Neuron (in vitro differentiated cells): ENCODE measurements around the gene ICE2.

ENCODE experiments used
- H2AFZ ChIP-seq: one replicate; pipeline ENCODE4 v1.6.1; 2013; ENCODE audit warnings: low read depth, mild to moderate bottlenecking, inconsistent platforms, low read length, moderate library complexity
- H3K27me3 ChIP-seq: one replicate; pipeline ENCODE4 v1.6.1; 2013; ENCODE audit warnings: low read length; ENCODE audit not compliant: insufficient read depth
- H3K36me3 ChIP-seq: one replicate; pipeline ENCODE4 v1.6.1; 2013; ENCODE audit warnings: low read length; ENCODE audit not compliant: insufficient read depth
- H3K4me1 ChIP-seq: one replicate; pipeline ENCODE4 v1.6.1; 2013; ENCODE audit warnings: low read length; ENCODE audit not compliant: insufficient read depth
- H3K4me3 ChIP-seq: 2 replicates; pipeline ENCODE4 v1.5.1; 2013; ENCODE audit warnings: mild to moderate bottlenecking, low read length, moderate library complexity
- H3K9me3 ChIP-seq: one replicate; pipeline ENCODE4 v1.6.1; 2013; ENCODE audit warnings: low read length

ICE2 gene, protein sequence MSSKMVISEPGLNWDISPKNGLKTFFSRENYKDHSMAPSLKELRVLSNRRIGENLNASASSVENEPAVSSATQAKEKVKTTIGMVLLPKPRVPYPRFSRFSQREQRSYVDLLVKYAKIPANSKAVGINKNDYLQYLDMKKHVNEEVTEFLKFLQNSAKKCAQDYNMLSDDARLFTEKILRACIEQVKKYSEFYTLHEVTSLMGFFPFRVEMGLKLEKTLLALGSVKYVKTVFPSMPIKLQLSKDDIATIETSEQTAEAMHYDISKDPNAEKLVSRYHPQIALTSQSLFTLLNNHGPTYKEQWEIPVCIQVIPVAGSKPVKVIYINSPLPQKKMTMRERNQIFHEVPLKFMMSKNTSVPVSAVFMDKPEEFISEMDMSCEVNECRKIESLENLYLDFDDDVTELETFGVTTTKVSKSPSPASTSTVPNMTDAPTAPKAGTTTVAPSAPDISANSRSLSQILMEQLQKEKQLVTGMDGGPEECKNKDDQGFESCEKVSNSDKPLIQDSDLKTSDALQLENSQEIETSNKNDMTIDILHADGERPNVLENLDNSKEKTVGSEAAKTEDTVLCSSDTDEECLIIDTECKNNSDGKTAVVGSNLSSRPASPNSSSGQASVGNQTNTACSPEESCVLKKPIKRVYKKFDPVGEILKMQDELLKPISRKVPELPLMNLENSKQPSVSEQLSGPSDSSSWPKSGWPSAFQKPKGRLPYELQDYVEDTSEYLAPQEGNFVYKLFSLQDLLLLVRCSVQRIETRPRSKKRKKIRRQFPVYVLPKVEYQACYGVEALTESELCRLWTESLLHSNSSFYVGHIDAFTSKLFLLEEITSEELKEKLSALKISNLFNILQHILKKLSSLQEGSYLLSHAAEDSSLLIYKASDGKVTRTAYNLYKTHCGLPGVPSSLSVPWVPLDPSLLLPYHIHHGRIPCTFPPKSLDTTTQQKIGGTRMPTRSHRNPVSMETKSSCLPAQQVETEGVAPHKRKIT

DNA sequence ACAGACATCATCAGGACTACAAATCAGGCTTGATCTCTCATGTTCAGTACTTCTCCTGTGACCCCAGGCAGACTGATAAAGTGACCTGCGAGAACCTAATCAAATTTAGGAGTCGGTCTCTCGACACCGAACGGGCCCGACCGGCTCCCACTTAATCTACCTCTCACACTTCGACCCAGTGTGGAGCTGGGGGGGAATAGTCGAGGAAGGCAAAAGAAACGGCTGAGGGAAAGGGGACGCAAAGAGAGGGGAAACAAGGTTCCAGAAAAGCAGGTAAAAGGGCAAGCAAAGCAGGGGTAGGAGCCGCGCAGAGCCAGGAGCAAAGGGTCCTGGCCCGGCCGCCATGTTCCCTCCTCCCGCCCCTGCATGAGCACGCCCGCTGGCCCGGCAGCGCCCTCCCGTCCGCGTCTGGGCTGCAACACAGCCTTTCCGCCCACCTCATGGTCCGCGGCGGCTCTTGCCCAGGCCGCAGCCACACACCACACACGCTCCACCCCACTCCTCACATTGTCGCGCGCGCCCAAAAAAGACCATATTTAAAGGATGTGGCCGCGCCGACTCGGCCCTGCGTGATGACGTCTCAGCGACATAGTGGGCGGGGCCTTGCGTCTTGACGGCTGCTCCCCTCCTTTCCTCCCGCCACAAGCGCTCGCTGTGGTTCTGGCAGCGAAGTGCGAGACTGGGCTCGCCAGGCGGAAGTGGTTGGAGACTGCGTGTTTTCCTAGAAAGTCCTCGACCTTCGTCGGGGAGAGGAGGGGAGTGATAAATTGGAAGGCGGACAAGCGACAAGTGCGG is at the start of gene ICE2:
ICE2 (minus strand) TSS at position 577 of the 795 bp plus-strand sequence. CDS start 1,165 bp downstream, outside the sequence.
- no peaks in the 10 kb centered on the region for H3K9me3 ChIP-seq
- H2AFZ ChIP-seq = peak within 1 kb of the TSS; percentile 43
- H3K4me1 ChIP-seq = peaks cover 18% of the 10 kb centered on the region
- peak within 1 kb of the TSS; percentile 80 for H3K4me3 ChIP-seq
- H3K36me3 ChIP-seq = peaks cover 20% of the 10 kb centered on the region
- H3K27me3 ChIP-seq = no peaks in the 10 kb centered on the region

DNA sequence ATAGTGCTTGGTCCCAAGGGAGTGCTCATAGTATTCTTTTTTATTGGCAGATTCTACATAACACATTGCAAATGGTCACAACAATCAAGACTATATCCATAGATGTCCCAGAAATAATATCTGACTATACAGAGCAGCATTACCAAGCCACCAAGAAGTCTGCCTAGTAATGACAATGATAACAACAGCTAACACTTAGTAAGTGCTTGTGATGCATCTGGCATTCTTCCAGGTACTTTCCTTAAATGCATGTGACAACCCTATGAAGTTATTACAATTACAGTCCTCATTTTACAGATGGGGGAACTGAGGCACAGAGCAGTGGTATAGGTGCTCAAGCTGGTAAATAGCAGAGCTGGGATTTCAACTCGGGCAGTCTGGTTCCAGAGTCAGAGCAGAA is 49.6 kb upstream of the ICE2 start:
- Histone ChIP-seq H3K4me1 (no peaks in the 10 kb centered on the region), H3K36me3 (no peaks in the 10 kb centered on the region), H3K27me3 (no peaks in the 10 kb centered on the region), H3K4me3 (no peak overlapping the region), H2AFZ (no peak overlapping the region), H3K9me3 (no peaks in the 10 kb centered on the region)

DNA sequence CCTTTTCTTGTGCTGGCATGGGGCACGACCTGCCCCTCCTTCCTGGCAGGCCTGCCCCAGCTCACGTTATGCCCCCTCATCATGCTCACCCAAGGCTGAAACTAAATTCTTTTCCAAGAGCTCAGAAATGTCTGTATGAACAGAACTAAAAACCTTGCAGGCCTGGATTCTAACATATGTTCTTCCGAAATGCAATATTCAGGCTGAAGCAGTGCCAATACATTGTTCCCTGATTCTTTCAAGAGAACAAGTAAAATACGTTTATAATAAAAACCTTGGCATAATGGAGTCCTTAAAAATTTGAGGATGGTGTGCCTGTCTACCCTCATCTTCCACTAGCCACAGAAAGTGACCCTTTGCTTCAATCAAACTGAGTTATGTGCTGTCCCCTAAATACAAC is 48.5 kb upstream of the ICE2 start:
- Histone ChIP-seq H3K9me3 (no peaks in the 10 kb centered on the region), H3K4me1 (no peaks in the 10 kb centered on the region), H3K27me3 (no peaks in the 10 kb centered on the region), H3K4me3 (no peak overlapping the region), H3K36me3 (no peaks in the 10 kb centered on the region), H2AFZ (no peak overlapping the region)

DNA sequence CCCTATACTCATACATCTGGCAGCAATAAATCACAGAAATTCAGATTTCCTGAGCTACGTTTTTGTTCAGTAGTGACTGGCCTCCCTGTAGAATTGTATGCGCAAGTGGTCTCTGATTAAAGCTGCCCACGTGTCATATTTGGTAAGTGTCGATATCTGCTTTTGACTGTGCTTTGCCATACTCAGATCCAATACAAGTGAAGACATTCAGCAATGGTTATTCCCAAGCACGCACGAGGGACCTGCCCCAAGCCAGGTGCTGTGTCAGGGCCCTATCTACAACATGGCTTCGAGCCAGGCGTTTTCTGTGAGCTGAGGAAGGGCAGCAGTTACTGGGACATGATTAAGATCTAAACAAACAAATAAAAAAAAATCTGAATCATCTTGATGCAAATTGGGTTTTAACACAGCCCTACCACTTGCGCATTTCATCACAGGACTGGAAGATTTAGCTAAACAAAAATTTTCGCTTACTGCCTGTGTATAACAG is 47.2 kb upstream of the ICE2 start:
- Histone ChIP-seq H3K4me1 (no peaks in the 10 kb centered on the region), H3K9me3 (no peaks in the 10 kb centered on the region), H3K4me3 (no peak overlapping the region), H3K27me3 (no peaks in the 10 kb centered on the region), H3K36me3 (no peaks in the 10 kb centered on the region), H2AFZ (no peak overlapping the region)

DNA sequence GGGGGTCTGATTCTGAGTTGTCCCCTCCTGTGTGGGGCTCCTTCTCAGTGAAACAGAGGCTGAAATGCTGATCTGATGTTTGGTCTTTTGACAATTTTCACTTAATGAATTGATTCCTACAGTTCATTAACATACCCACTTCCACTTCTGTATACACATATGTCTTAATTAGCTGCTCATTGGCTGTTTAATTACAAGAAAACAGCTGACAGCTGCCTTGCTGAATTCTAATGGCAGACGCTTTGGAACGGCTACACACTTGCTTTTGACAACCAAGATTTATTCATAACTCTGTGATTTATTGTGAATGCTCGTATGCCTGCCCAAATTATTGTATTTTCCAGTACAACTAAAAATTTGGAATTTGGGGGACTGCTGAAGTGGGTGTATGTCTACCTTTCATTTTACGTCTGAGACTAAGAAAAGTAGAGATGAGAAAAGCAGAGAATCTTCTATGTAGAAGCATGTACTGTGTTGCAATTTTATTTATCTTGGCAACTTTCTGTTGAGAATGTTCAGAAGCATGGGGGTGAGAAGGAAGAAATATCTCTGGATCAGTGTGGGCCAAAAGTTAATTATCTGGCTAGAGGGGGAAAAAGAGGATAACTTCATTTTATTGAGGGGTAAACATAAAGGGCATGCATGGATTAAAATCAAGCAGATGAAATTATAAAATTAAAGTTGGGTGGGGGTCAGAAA is 46.5 kb upstream of the ICE2 start:
- H3K4me3 ChIP-seq = no peak overlapping the region
- H3K9me3 ChIP-seq = no peaks in the 10 kb centered on the region

DNA sequence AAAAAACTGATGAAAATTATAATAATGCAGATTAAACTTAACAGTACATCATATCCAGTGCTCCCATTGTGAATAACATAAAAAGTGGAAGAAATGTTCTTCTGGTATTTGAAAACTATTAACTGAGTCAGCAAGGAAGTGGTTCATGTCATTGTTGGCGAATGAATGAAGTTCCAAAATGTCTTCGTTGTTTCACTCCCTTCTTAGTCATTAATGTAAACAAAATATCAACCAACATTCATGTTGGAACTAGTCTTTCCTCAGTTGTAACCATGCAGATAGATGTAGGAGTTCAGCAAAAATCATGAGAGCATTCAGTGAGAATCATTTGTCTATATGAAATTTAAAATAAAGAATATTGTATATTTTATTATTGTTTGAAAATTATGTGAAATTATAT is 44.1 kb upstream of the ICE2 start:
- Histone ChIP-seq H3K4me1 (no peaks in the 10 kb centered on the region), H3K27me3 (no peaks in the 10 kb centered on the region), H2AFZ (no peak overlapping the region), H3K4me3 (no peak overlapping the region), H3K9me3 (no peaks in the 10 kb centered on the region), H3K36me3 (no peaks in the 10 kb centered on the region)

More for the DNA sequence above, 46.5 kb upstream of the ICE2 start:
- no peaks in the 10 kb centered on the region for H3K36me3 ChIP-seq
- H2AFZ ChIP-seq = no peak overlapping the region
- H3K27me3 ChIP-seq = no peaks in the 10 kb centered on the region
- H3K4me1 ChIP-seq = no peaks in the 10 kb centered on the region

DNA sequence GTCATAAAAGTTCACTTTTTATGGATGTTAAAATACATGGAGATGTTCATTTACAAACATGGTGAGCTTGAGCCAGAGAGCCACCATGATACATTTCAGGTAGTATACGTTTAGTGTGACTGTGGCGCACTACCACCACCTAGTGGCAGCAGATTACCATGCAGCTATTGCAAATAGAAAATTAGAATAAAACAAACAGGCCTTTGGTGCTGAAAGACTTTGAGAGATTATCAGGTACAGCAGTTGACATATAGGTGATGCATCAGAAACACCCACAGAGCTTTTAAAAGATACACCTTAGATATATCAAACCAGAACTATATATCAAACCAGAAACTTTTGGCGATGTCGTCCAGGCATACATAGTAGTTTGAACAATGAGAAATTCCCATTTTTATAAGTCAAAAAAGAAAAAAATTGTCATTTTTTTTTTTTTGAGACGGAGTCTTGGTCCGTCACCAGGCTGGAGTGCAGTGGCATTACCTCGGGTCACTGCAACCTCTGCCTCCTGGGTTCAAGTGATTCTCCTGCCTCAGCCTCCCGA is 42.0 kb upstream of the ICE2 start:
- H3K4me1 ChIP-seq = no peaks in the 10 kb centered on the region
- H3K36me3 ChIP-seq = no peaks in the 10 kb centered on the region
- no peaks in the 10 kb centered on the region for H3K27me3 ChIP-seq
- H2AFZ ChIP-seq = no peak overlapping the region
- H3K4me3 ChIP-seq = no peak overlapping the region
- H3K9me3 ChIP-seq = no peaks in the 10 kb centered on the region

DNA sequence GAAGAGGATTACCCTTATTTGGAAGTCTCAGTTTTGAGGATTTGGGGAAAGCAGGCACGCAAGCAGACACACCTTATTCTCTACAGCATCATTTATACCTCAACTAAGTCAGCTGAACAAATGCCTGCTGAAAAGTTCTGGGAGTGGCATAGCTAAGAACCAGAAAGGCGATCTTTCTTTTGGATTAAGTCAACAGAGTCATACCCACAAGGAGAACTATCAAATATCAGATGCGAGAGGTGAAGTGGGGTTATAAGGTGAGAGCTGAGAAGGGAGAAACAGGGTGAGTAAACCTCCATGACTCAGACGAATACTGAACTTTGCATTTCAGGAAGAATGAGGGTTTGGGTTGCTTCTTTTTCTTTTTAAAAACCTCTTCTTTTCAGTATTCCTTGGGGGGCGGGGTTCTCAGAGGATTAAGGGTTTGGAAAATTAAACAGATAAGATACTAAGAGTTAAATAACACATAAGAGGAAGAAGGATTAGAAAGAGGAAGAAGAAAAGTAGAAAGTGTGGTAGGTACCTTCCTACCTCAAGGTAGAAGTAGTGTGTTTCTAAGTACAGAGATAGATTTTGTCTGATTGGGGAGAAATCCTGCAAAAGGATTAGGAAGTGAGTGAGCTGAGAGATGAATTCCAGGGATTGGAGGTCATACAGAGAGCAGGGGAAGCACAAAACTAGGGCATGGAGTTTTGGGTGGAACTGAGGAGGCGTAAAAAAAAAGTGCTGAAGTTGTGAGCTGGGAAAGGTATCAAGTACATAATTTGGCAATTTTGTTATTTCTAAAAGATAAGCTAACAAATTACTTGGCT is 41.3 kb upstream of the ICE2 start:
- no peaks in the 10 kb centered on the region for H3K36me3 ChIP-seq
- no peak overlapping the region for H3K4me3 ChIP-seq
- H3K4me1 ChIP-seq = no peaks in the 10 kb centered on the region
- no peaks in the 10 kb centered on the region for H3K9me3 ChIP-seq
- no peaks in the 10 kb centered on the region for H3K27me3 ChIP-seq
- H2AFZ ChIP-seq = no peak overlapping the region

DNA sequence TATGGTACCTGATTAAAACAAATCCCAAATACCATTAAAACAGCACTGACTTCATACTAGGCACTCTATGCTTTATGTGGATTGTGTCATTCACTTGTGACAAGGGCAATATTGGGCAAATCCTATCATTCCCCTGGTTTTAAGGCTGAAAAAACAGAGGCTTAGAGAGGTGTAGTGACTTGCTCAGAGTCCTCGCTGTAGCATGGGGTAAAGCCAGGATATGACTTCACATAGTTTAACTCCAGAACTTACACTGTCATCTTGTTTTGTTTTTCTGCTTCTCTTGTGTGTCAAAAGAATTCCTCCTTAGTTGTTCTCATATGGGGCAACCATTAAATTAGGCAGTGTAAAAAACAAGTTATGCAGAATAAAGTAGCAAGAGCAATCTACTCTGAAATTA is 40.3 kb upstream of the ICE2 start:
- Histone ChIP-seq H3K36me3 (no peaks in the 10 kb centered on the region), H2AFZ (no peak overlapping the region), H3K9me3 (no peaks in the 10 kb centered on the region), H3K4me1 (no peaks in the 10 kb centered on the region), H3K4me3 (no peak overlapping the region), H3K27me3 (no peaks in the 10 kb centered on the region)

DNA sequence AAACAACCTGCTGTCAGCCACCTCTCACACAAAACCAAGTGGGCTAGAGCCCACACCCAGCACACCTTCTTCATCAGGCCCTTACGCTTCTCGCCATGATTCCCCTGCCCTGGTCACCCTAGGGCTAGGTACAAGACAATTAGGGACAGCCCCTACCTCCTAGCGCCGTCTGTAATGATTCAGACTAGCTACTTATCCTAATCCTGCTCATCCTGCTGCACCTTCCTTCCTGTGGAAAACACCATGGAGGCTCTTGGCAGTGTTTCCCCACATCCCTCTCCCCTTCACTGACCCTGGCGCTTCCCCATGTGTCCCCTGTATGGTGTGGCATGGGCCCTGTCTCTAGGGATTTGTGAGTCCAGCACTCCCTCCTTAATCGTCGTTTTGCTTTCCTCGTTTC is 39.6 kb upstream of the ICE2 start:
- Histone ChIP-seq H3K36me3 (no peaks in the 10 kb centered on the region), H3K27me3 (no peaks in the 10 kb centered on the region), H3K4me3 (no peak overlapping the region), H2AFZ (no peak overlapping the region), H3K9me3 (no peaks in the 10 kb centered on the region), H3K4me1 (no peaks in the 10 kb centered on the region)

DNA sequence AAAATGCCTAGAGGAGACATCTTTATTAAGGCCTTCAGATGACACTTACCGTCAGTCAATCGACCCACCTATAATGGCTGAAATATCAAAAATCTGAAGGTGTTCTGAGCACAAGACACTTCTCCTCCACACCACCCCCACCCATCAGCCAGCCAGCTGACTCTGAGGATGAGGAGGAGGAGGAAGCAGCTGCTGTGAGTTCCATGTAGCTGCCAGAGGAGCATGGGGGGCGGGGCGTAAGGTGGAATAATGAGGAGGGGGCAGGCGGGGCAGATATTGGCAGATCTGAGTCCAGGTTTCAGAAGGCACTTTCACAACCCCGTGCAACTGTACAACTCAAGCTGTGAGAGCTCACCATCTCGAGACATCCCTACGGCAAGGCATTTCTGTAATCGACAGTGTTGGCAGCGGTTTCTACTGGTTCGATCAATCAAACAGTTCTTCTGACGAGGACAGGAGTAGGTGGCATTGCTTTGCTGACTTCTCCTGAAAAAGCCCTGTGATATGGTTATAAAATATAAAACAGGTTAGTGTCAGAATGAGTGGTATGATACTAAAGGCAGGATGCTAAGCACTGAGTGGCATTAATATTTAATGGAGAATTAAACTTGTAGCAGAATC is 35.4 kb upstream of the ICE2 start:
- peaks cover 5% of the 10 kb centered on the region for H3K36me3 ChIP-seq

More for the DNA sequence above, 35.4 kb upstream of the ICE2 start:
- Histone ChIP-seq H3K9me3 (no peaks in the 10 kb centered on the region), H3K27me3 (no peaks in the 10 kb centered on the region), H2AFZ (no peak overlapping the region), H3K4me1 (no peaks in the 10 kb centered on the region), H3K4me3 (no peak overlapping the region)
